ENCODE results near the gene NBEA.

The NBEA gene

GRCh38 chr13:35684432-35684831 lies 742.4 kb downstream of the NBEA start:
- H3K27ac ChIP-seq = no peak overlapping the region
- no peak for TF ChIP-seq ZFX (IDR thresholded peaks at IDR 0.05)
- TF ChIP-seq CTCF (conservative IDR thresholded peaks at IDR 0.05) = no peak

DNA sequence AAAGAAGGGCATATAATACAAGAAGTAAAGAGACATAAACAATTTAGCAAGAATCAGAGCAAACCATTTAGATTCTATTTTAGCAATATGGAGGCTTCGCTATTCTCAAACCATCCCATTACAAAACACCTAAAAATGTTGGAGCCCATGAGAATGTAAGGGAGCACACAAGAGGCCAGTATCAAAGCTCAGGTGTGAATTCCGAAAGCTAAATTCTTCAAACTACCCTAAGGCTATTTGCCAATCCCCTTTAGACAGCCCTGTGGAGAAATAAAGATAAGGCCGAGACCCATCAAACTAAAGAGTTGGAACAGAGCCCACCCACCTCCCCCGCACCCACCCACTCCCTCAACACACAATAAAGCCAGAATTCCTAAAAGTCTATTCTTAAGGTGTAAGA lies 745.3 kb downstream of the NBEA start:
- TF ChIP-seq ZFX (IDR thresholded peaks at IDR 0.05) = no peak
- no peak overlapping the region for H3K27ac ChIP-seq

DNA sequence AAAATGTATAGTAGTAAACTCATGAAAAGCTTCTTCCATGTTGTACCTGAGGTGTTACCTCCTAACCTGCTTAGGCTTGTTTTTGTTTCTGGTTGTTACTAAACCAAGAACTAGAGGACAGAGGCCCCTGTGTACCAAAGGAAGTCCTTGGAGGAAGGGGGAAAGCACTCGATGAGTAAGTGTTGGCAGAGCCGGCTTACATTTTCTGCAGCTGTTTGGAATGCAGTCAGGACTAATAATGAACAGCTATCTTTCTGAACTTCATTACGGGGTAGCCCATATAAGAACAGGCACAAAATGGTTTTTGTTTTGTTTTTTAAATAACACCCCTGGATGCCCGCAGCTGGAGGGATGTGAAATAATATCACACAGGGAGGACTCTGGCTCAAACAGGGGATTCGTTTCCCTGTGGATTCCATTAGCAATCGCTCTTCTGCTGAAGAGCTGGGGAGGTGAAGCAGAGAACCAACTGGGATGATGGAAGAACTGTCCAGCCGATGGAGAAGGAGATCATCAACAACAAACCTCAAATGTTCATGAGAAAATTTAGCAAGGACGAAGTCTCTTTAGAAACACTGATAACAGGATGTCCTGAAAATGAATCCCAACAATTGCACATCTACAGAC lies 748.6 kb downstream of the NBEA start:
- H3K27ac ChIP-seq = no peak overlapping the region
- TF ChIP-seq CTCF (conservative IDR thresholded peaks at IDR 0.05) = no peak
- TF ChIP-seq ZFX (IDR thresholded peaks at IDR 0.05) = no peak

- TF ChIP-seq ZFX (IDR thresholded peaks at IDR 0.05) (no peak), CTCF (conservative IDR thresholded peaks at IDR 0.05) (no peak)
- H3K27ac ChIP-seq = no peak overlapping the region
Observed at GRCh38 chr13:35693134-35693784, 751.2 kb downstream of the NBEA start.

DNA sequence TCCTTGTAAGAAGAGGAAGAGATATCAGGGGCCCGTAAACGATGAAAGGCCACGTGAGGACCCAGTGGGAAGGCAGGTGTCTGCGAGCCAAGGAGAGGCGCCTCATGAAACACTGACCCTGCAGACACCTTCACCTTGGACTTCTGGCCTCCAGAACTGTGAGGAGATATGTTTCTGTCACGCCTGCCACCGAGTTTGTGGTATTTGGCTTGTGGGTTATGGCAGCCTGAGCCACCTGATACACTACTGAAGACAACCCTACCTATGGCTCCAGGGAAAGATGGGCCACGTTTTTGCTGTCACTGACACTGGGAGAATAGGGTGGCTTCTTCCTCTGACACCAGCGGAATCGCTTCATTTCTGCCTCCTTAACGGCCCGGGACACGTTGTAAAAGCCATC lies 752.0 kb downstream of the NBEA start:
- TF ChIP-seq CTCF (conservative IDR thresholded peaks at IDR 0.05) (no peak), ZFX (IDR thresholded peaks at IDR 0.05) (no peak)
- H3K27ac ChIP-seq = no peak overlapping the region

DNA sequence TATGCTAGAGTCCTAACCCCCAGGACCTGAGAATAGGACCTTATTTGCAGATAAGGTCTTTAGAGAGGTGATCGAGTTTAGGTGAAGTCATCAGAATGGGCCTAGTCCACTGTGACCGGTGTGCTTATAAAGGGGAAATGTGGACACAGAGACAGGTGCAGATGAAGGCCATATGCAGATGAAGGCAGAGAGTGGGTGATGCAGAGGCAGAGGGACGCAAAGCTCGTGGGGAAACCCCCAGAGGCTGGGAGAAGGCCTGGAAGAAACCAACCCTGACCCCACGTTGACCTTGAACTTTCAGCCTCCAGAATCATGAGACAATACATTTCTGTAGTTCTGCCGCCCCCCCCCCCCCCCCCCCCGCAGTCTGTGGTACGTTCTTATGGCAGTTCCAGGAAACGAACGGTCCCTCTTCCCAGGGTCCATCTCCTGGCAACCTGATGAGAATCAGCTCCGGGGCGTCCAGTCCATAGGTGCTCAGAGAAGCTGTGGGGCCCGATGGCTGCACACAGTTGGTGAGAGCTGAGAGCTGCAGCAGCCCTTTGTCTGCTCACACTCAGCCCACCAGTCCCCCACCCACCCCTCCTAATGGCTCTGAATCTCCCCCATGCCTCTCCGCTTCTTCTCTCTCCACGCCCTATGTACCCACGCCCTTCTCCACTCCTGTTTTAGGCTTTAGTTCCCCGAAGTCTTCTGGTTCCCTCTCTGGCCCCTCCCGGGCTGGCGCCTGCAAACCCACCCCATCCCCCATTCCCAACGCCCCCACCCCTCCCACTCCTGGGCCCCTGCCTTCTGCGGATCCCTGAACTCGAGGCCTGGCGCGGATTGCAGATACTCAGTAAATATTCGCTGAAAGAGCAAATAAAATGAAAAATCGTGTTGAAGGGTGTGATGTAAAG lies 752.7 kb downstream of the NBEA start:
- H3K27ac ChIP-seq = no peak overlapping the region
- no peak for TF ChIP-seq CTCF (conservative IDR thresholded peaks at IDR 0.05)
- no peak for TF ChIP-seq ZFX (IDR thresholded peaks at IDR 0.05)

- no peak for TF ChIP-seq CTCF (conservative IDR thresholded peaks at IDR 0.05)
- TF ChIP-seq ZFX (IDR thresholded peaks at IDR 0.05) = no peak
Observed at GRCh38 chr13:35695448-35695770, 753.3 kb downstream of the NBEA start.

More at GRCh38 chr13:35695448-35695770, 753.3 kb downstream of the NBEA start:
- H3K27ac ChIP-seq = no peak overlapping the region
